HG02943 (cell line): ENCODE results near the gene BLID.

ENCODE experiments used
- ATAC-seq: cut with Tn5 transposase; IDR thresholded peaks from one replicate; pipeline ENCODE4 v1.9.1; 2021; ENCODE audit warnings: mild to moderate bottlenecking, low read depth, moderate library complexity; ENCODE audit not compliant: unreplicated experiment

The BLID gene

GRCh38 chr11:122085712-122086111, 30.3 kb downstream of the BLID start:
- no peak for ATAC-seq

DNA sequence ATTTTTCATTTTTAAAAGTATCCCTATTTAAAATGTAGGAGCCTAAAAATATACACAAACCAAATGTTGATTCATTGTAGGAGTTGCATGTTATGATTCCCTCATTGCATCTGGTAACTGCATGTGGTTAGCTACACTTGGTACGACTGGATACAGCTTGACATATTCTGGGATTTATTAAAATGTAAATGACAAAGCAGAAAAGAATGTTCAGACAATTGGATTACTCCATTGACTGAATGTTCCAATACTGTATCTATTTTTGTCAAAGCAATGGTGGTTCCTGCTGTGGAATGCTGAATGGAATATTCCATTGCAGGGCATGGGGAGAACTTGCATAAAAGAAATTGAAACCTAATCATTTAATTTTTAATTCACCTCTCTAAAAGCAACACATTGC, 30.8 kb downstream of the BLID start:
- no peak for ATAC-seq

GRCh38 chr11:122082205-122082604, 33.8 kb downstream of the BLID start:
- no peak for ATAC-seq

GRCh38 chr11:122081073-122081472, 34.9 kb downstream of the BLID start:
- ATAC-seq, result no peak

GRCh38 chr11:122077459-122077858, 38.6 kb downstream of the BLID start:
- no peak for ATAC-seq

DNA sequence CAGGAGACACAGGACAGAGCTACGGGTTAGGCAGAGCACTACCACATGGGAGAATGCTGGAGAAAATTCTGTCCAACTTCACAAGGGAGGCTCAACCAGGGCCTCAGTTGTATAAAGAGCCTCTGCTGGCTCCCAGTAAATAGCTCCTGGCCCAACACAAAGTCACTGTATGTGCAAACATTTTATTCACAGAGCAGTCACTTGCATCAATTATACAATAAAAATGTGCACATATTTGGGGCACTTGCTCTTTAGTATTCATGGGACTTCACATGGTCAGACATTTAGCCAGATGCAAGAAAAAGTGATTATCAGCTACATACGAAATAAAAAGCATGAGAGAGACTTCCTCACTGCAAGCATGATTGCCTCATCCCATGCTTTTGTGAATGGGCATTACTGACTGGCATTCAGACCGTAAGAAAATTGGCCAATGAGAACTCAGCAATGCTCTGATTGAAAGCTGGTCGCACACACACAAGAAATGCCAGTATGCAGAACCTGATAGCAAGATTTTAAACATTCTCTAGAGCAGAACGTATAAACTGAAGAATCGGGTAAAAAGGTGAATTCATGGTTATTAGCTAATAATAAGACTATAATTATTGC, 39.4 kb downstream of the BLID start:
- ATAC-seq, result no peak

DNA sequence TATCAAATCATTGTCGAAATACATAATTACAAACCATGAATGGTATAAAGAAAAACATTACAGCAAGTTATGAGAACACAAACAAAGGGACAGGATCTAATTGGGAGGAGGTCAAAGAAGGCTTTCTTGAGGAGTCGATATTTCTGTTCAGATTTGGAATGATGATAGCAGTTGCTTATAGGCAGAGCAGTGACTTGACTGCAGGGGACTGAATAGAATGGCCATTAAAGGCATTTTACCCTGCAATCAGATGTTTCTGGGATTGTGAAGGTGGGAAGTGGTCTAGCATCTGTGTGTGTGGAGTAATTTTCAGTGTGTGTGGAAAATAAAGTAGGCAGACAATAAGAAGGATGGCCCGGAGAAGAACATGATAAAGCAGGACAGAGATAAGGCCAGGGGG, 41.0 kb downstream of the BLID start:
- no peak for ATAC-seq

DNA sequence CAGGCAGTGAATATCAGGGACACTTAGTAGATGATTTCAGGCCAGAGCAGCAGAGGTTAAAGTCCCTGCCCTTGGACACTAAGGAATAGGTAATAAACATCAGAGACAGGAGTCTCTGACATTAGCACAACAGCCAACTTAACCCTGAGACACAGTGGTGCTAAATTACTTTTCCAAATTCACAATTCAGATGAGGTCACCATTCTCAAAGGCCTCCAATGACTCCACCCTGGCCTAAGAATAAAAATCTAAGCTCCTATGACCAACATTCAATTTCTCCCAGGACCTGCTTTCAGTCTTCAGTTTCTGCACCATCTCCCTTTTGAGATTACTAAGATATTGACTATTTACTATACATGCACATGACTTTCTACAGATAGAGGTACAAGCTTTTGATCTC, 42.0 kb downstream of the BLID start:
- ATAC-seq, result no peak

GRCh38 chr11:122071709-122072202, 44.3 kb downstream of the BLID start:
- ATAC-seq, result no peak

DNA sequence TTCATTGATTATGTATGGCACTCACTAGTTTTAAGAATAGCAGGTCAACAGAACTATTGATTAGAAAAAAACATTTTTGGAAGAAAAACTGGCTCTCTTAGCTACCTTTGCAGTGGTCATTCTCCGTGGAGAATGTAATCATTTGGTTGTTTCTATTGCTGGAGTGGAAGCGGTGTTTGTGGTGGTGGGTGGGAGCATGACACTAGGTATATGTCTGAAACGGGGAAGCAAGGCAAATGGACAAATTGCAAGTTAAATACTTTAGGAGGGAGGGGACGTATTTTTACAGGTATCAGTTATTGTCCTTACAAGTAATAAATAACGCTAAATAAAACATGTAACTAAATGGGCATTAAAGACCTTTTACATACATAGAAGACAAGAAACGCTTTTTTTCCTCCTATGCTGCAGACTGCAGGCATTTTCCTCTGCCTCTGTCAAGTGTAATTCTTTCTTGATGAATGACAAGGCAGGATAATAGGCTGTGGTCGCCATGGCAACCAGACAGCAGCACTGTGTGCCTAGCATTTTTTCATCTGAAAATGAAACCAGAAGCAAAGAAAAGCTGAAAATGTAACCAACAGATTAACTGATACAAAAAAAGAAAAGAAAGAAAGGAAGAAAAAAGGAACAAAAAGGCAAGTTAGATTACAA, 46.2 kb downstream of the BLID start:
- no peak for ATAC-seq

DNA sequence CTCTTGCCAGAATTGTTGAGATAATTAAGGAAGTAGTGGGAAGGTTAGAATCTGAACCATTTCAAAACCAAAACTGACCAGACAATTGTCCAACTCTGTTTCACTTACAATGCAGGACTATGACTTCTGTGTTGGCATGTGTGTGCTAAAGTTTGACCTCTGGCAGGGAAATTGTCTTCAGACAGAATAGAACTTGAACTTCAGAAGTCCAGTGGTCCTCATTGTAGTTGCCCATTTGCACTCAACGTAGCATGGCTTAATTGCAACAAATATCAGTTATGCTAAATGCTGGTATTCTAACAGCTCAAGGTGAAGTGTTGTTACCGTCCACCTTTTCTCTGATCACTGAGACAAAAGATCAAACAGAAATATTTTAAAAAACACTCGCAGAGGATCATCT, 47.2 kb downstream of the BLID start:
- no peak for ATAC-seq

DNA sequence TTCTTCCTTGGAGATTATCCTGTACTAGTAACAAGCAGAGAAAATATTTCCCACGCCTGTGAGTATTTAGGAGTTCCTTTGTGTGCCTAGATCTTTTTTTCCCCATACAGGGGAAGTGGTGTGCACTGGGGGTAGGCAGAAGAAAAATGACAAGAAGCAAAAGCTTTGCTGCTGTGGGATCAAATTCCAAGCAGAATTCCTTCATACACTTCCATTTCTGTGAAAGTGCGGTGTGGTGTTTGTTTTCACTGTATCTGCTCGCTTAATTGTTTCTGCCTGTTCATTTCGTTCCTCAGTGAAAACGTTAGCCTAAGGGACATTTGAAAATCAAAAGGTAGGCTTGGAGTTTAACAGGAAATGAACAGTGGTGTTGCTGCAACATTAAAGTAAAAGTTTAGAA, 47.9 kb downstream of the BLID start:
- no peak for ATAC-seq
